Brain microvascular endothelial cell (primary cell): ENCODE data around the gene GRAMD1A.

Experiments
- DNase-seq: peaks from one replicate; pipeline ENCODE4 v3.0.0-alpha.2; 2020
- H3K27ac ChIP-seq: fragments of 250-450 bp; sonication (Bioruptor Pico); 2 replicates; pipeline ENCODE4 v1.5.1; 2020; ENCODE audit warnings: mild to moderate bottlenecking, moderate library complexity
- H3K27me3 ChIP-seq: fragments of 250-450 bp; sonication (Bioruptor Pico); replicated peaks from 2 replicates; pipeline ENCODE4 v1.5.1; 2020; ENCODE audit warnings: mild to moderate bottlenecking
- H3K36me3 ChIP-seq: fragments of 250-450 bp; sonication (Bioruptor Pico); replicated peaks from 2 replicates; pipeline ENCODE4 v1.5.1; 2020; ENCODE audit warnings: mild to moderate bottlenecking
- H3K4me3 ChIP-seq: 2 replicates; pipeline ENCODE4 v1.5.1; 2011; ENCODE audit warnings: low read depth, mild to moderate bottlenecking, control low read depth, low read length, moderate library complexity
- CTCF ChIP-seq: IDR thresholded peaks from 2 replicates; pipeline ENCODE4 v1.5.1; 2011; ENCODE audit warnings: low read depth, mild to moderate bottlenecking, moderate library complexity, low read length, control low read depth, inconsistent platforms; ENCODE audit errors: missing control alignments
- in situ Hi-C: cut with HindIII; loops from 2 replicates; pipeline ENCODE4 v1.10.0; 2017; ENCODE audit warnings: low sequenced_read_pairs, low pct_ligation_motif_present

The GRAMD1A gene

GRCh38 chr19:35042954-35043604 is 43.0 kb downstream of the GRAMD1A start:
- no peak for DNase-seq
- in situ Hi-C loops: no loop called here
- no peak for TF ChIP-seq CTCF
- Histone ChIP-seq H3K27ac (no peak overlapping the region), H3K27me3 (no peaks in the 10 kb centered on the region), H3K4me3 (no peak overlapping the region), H3K36me3 (no peaks in the 10 kb centered on the region)

GRCh38 chr19:35043906-35044305 is 43.8 kb downstream of the GRAMD1A start:
- Histone ChIP-seq H3K4me3 (no peak overlapping the region), H3K27me3 (no peaks in the 10 kb centered on the region), H3K36me3 (no peaks in the 10 kb centered on the region), H3K27ac (no peak overlapping the region)
- TF ChIP-seq CTCF: no peak
- no peak for DNase-seq
- in situ Hi-C loops: no loop called here

GRCh38 chr19:35044317-35045117 is 44.4 kb downstream of the GRAMD1A start:
- no peak overlapping the region for H3K4me3 ChIP-seq
- H3K27ac ChIP-seq: no peak overlapping the region
- no peaks in the 10 kb centered on the region for H3K36me3 ChIP-seq
- peak; percentile 99 for TF ChIP-seq CTCF
- H3K27me3 ChIP-seq: no peaks in the 10 kb centered on the region
- no peak for DNase-seq
- in situ Hi-C loops: no loop called here

GRCh38 chr19:35045667-35046300 is 45.7 kb downstream of the GRAMD1A start:
- Histone ChIP-seq H3K36me3 (no peaks in the 10 kb centered on the region), H3K27ac (no peak overlapping the region), H3K4me3 (no peak overlapping the region), H3K27me3 (no peaks in the 10 kb centered on the region)
- DNase-seq: peak; percentile 42
- peak; percentile 66 for TF ChIP-seq CTCF
- in situ Hi-C loops: no loop called here

GRCh38 chr19:35046461-35046860 is 46.3 kb downstream of the GRAMD1A start:
- no peaks in the 10 kb centered on the region for H3K27me3 ChIP-seq
- no peaks in the 10 kb centered on the region for H3K36me3 ChIP-seq
- in situ Hi-C loops: no loop called here
- H3K4me3 ChIP-seq: no peak overlapping the region
- no peak overlapping the region for H3K27ac ChIP-seq
- no peak for TF ChIP-seq CTCF
- no peak for DNase-seq
